Dendritic cell treated with granulocyte-macrophage colony-stimulating factor and Interleukin-4, amounts not matched to agents 40 ng/mL and 50 ng/mL, for 4 days (primary cell): ENCODE data around the gene SLC16A11.
A peak's percentile ranks its signal among the peaks of the same experiment; 100 is the strongest.
"Not testable (repeated sequence)": the region's sequence is repeated elsewhere in the genome, so short reads cannot be mapped to it uniquely, and the experiment has no call there.

Experiments
- H3K27ac Mint-ChIP-seq: one replicate; pipeline ENCODE4 v1.8.0; 2022; ENCODE audit warnings: mild to moderate bottlenecking, mixed read lengths
- H3K27me3 Mint-ChIP-seq: one replicate; pipeline ENCODE4 v1.8.0; 2022; ENCODE audit warnings: mild to moderate bottlenecking, mixed read lengths
- H3K36me3 Mint-ChIP-seq: one replicate; pipeline ENCODE4 v1.8.0; 2022; ENCODE audit warnings: low read depth, mixed read lengths
- H3K4me1 Mint-ChIP-seq: one replicate; pipeline ENCODE4 v1.8.0; 2022; ENCODE audit warnings: low read depth, mixed read lengths
- H3K4me3 Mint-ChIP-seq: one replicate; pipeline ENCODE4 v1.8.0; 2022; ENCODE audit warnings: mild to moderate bottlenecking, moderate library complexity, mixed read lengths
- H3K9me3 Mint-ChIP-seq: one replicate; pipeline ENCODE4 v1.8.0; 2022; ENCODE audit warnings: mixed read lengths
- intact Hi-C: fragments of 100-400 bp; cut with micrococcal nuclease; formaldehyde crosslinking; loops from one replicate; pipeline ENCODE4 v1.15.0; 2022

The SLC16A11 gene

GRCh38 chr17:7043497-7044198, at the start of gene SLC16A11:
Gene SLC16A11, minus strand, starts transcription at chr17:7044092. Its CDS starts 579 bp downstream, at chr17:7043513.
- Mint-ChIP-seq H3K4me1 (peaks cover 44% of the 10 kb centered on the region), H3K36me3 (peaks cover 6% of the 10 kb centered on the region), H3K27ac (peak within 1 kb of the TSS; percentile 58), H3K27me3 (peaks cover 53% of the 10 kb centered on the region), H3K4me3 (peak within 1 kb of the TSS; percentile 70), H3K9me3 (no peaks in the 10 kb centered on the region)
- intact Hi-C loops: no loop called here

DNA sequence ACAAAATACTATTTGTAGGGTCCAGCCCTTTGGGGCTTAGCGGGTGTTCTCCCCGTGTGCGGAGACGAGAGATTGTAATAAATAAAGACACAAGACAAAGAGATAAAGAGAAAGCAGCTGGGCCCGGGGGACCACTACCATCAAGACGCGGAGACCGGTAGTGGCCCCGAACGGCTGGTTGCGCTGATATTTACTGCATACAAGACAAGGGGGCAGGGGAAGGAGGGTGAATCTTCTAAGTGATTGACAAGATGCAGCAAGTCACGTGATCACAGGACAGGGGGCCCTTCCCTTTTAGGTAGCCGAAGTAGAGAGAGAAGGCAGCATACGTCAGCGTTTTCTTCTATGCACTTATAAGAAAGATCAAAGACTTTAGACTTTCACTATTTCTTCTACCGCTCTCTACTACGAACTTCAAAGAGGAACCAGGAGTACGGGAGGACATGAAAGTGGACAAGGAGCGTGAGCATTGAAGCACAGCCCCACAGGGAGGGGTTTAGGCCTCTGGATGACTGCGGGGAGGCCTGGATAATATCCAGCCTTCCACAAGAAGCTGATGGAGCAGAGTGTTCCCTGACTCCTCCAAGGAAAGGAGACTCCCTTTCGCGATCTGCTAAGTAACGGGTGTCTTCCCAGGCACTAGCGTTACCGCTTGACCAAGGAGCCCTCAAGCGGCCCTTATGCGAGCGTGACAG, 47.6 kb upstream of the SLC16A11 start:
- intact Hi-C loops, H3K9me3 Mint-ChIP-seq, H3K36me3 Mint-ChIP-seq, H3K27me3 Mint-ChIP-seq: not testable (repeated sequence)
- H3K27ac Mint-ChIP-seq: peak overlapping the region; percentile 75
- peaks cover 73% of the 10 kb centered on the region for H3K4me1 Mint-ChIP-seq
- peak overlapping the region; percentile 22 for H3K4me3 Mint-ChIP-seq

DNA sequence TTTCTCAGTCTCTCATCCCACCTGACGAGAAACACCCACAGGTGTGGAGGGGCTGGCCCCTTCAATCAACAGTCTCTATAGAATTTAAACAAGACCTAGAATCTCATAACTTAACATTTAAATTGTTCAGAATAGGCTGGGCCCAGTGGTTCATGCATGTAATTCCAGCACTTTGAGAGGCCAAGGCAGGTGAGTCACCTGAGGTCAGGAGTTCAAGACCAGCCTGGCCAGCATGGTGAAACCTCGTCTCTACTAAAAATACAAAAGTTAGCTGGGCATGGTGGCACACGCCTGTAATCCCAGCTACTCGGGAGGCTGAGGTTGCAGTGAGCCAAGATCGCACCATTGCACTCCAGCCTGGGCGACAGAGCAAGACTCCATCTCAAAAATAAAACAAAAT, 45.7 kb upstream of the SLC16A11 start:
- H3K27me3 Mint-ChIP-seq, H3K36me3 Mint-ChIP-seq, H3K27ac Mint-ChIP-seq, intact Hi-C loops, H3K4me3 Mint-ChIP-seq, H3K9me3 Mint-ChIP-seq: not testable (repeated sequence)
- peaks cover 61% of the 10 kb centered on the region for H3K4me1 Mint-ChIP-seq

DNA sequence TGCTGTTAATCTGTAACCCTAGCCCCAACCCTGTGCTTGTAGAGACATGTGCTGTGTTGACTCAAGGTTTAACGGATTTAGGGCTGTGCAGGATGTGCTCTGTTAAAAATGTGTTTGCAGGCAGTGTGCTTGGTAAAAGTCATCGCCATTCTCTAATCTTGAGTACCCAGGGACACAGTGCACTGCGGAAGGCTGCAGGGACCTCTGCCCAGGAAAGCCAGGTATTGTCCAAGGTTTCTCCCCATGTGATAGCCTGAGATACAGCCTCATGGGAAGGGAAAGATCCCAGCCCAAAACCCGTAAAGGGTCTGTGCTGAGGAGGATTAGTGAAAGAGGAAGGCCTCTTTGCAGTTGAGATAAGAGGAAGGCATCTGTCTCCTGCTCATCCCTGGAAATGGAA, 44.5 kb upstream of the SLC16A11 start:
- H3K27me3 Mint-ChIP-seq, H3K9me3 Mint-ChIP-seq, H3K36me3 Mint-ChIP-seq, H3K4me3 Mint-ChIP-seq, intact Hi-C loops: not testable (repeated sequence)
- H3K27ac Mint-ChIP-seq: peak overlapping the region; percentile 61
- H3K4me1 Mint-ChIP-seq: peaks cover 63% of the 10 kb centered on the region

GRCh38 chr17:7084088-7084487, 40.2 kb upstream of the SLC16A11 start:
- H3K9me3 Mint-ChIP-seq: no peaks in the 10 kb centered on the region
- H3K27ac Mint-ChIP-seq: peak overlapping the region; percentile 84
- peaks cover 17% of the 10 kb centered on the region for H3K36me3 Mint-ChIP-seq
- H3K4me1 Mint-ChIP-seq: peaks cover 61% of the 10 kb centered on the region
- H3K4me3 Mint-ChIP-seq: peak overlapping the region; percentile 41
- H3K27me3 Mint-ChIP-seq: no peaks in the 10 kb centered on the region
- intact Hi-C loops: no loop called here

DNA sequence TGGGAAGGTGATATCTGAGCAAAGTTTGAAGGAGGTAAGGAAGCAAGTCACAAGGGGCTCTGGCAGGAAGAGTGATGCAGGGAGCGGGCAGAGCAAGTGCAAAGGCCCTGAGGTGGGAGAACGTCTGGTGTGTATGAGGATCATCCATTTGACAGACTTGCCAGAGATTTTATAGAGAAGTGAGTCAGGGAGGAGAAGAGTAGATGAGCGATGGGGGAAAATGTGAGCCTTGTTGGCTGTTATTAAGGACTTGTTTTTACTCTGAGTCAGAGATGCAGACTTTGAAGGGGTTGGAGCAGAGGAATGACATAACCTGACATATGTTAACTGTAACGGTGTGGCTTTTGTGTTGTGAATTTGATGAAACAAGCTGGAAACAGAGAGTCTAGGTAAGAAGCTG, 39.7 kb upstream of the SLC16A11 start:
- intact Hi-C loops: no loop called here
- Mint-ChIP-seq H3K4me3 (no peak overlapping the region), H3K9me3 (no peaks in the 10 kb centered on the region), H3K4me1 (peaks cover 61% of the 10 kb centered on the region), H3K36me3 (peaks cover 22% of the 10 kb centered on the region), H3K27ac (peak overlapping the region; percentile 84), H3K27me3 (no peaks in the 10 kb centered on the region)

- Mint-ChIP-seq H3K36me3 (peaks cover 42% of the 10 kb centered on the region), H3K9me3 (no peaks in the 10 kb centered on the region), H3K4me1 (peaks cover 69% of the 10 kb centered on the region), H3K4me3 (no peak overlapping the region), H3K27me3 (no peaks in the 10 kb centered on the region), H3K27ac (no peak overlapping the region)
- intact Hi-C loops: loop anchor here (2.0 kb wide), 2 partner anchors 13 to 53 kb away; no protein-coding TSS in a partner anchor
These were observed 37.6 kb upstream of the SLC16A11 start for GRCh38 chr17:7081341-7082062.

GRCh38 chr17:7080456-7081041, 36.7 kb upstream of the SLC16A11 start:
- Mint-ChIP-seq H3K36me3 (peaks cover 48% of the 10 kb centered on the region), H3K4me3 (peak overlapping the region; percentile 84), H3K27me3 (no peaks in the 10 kb centered on the region), H3K27ac (peak overlapping the region; percentile 87), H3K9me3 (no peaks in the 10 kb centered on the region), H3K4me1 (peaks cover 69% of the 10 kb centered on the region)
- intact Hi-C loops: loop anchor here (2.0 kb wide), 2 partner anchors 14 to 54 kb away; no protein-coding TSS in a partner anchor

- Mint-ChIP-seq H3K4me3 (peak within 1 kb of the TSS; percentile 84), H3K27me3 (no peaks in the 10 kb centered on the region), H3K9me3 (no peaks in the 10 kb centered on the region), H3K36me3 (peaks cover 55% of the 10 kb centered on the region), H3K4me1 (peaks cover 76% of the 10 kb centered on the region), H3K27ac (peak within 1 kb of the TSS; percentile 87)
- intact Hi-C loops: loop anchor here (2.0 kb wide), 2 partner anchors 15 to 55 kb away; no protein-coding TSS in a partner anchor
These were observed 35.9 kb upstream of the SLC16A11 start, which contains the start of gene CLEC10A for GRCh38 chr17:7079581-7080455. Gene CLEC10A, minus strand, starts transcription at chr17:7080251. Its CDS starts 1,439 bp downstream, at chr17:7078812.

DNA sequence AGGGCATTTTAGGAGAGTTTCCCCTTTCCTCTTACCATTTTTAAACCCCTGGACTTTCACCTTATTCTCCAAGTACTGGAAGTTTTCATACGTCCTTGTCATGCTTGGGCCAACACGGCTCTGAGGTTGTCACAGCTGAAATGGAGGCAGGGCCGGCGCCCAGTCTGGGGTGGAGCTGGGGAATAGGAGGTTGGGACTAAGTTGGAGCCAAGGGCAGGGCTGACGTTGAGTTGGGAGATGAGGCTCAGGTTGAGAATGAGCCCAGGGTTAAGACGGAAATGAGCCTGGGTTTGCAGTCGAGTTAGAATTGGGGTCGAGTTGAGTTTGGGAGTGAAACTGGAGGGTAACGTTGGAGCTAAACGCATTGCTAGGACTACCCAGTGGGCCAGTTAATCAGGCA, 34.8 kb upstream of the SLC16A11 start:
- Mint-ChIP-seq H3K27ac (peak overlapping the region; percentile 87), H3K4me3 (peak overlapping the region; percentile 84), H3K36me3 (peaks cover 66% of the 10 kb centered on the region), H3K9me3 (no peaks in the 10 kb centered on the region), H3K4me1 (peaks cover 71% of the 10 kb centered on the region), H3K27me3 (no peaks in the 10 kb centered on the region)
- intact Hi-C loops: no loop called here

GRCh38 chr17:7077911-7078546, 34.1 kb upstream of the SLC16A11 start:
- peaks cover 73% of the 10 kb centered on the region for H3K36me3 Mint-ChIP-seq
- H3K27me3 Mint-ChIP-seq: no peaks in the 10 kb centered on the region
- intact Hi-C loops: no loop called here
- H3K9me3 Mint-ChIP-seq: no peaks in the 10 kb centered on the region
- peaks cover 69% of the 10 kb centered on the region for H3K4me1 Mint-ChIP-seq
- H3K27ac Mint-ChIP-seq: peak overlapping the region; percentile 87
- peak overlapping the region; percentile 84 for H3K4me3 Mint-ChIP-seq

DNA sequence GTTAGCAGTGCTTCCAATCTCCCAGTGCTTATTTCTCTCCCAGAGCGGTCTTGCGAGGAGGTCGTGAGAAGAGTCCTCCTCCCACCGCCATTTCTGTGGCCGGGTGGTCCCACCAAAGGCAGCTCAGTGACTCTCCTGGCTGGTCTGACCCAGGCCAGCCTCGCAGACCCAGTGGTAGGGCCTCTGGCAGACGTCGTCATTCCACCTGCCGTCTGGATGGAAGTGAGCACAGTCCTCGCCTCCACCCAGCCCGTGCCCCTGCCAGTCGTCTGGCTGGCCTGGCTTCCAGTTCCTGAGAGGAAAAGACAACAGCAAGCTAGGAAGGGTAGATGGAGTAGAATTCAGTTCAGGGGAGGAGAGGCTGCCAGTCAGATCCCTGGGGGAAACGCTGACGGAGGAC, 31.0 kb upstream of the SLC16A11 start:
- Mint-ChIP-seq H3K4me1 (peaks cover 67% of the 10 kb centered on the region), H3K9me3 (no peaks in the 10 kb centered on the region), H3K27ac (peak overlapping the region; percentile 29), H3K36me3 (peaks cover 87% of the 10 kb centered on the region), H3K4me3 (peak overlapping the region; percentile 64), H3K27me3 (no peaks in the 10 kb centered on the region)
- intact Hi-C loops: no loop called here
